ENCODE results near the gene KLHL12.
"Not testable (repeated sequence)": the region's sequence is repeated elsewhere in the genome, so short reads cannot be mapped to it uniquely, and the experiment has no call there.

The KLHL12 gene

DNA sequence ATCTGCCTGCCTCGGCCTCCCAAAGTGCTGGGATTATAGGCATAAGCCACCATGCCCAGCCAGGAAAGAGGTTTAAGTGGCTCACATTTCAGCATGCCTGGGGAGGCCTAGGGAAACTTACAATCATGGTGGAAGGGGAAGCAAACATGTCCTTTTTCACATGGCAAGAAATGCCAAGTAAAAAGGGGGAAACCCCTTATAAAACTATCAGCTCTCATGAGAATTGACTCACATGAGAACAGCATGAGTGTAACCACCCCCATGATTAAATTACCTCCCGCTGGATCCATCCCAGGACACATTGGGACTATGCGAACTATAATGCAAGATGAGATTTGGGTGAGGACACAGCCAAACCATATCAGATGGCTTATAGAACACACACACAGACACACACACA is 8.8 kb upstream of the KLHL12 start:
- Mint-ChIP-seq H3K4me3 (no peak overlapping the region), H3K27ac (no peak overlapping the region), H3K36me3 (peaks cover under 1% of the 10 kb centered on the region), H3K9me3 (peaks cover 3% of the 10 kb centered on the region), H3K27me3 (peaks cover 2% of the 10 kb centered on the region), H3K4me1 (no peaks in the 10 kb centered on the region)
- ATAC-seq (ENCODE audit: low read depth), result no peak
- no peak for DNase-seq (ENCODE audit: low spot score in 2 of 2)

- Mint-ChIP-seq H3K4me1 (no peaks in the 10 kb centered on the region), H3K36me3 (no peaks in the 10 kb centered on the region), H3K27me3 (peaks cover 2% of the 10 kb centered on the region), H3K27ac (no peak overlapping the region), H3K4me3 (no peak overlapping the region), H3K9me3 (peaks cover 3% of the 10 kb centered on the region)
- DNase-seq (ENCODE audit: low spot score in 2 of 2) (no peak), ATAC-seq (ENCODE audit: low read depth) (no peak)
Measured at GRCh38 chr1:202934755-202935154, 7.7 kb upstream of the KLHL12 start.

GRCh38 chr1:202932476-202932875 is 5.4 kb upstream of the KLHL12 start:
- Mint-ChIP-seq H3K4me3 (no peak overlapping the region), H3K9me3 (peaks cover 3% of the 10 kb centered on the region), H3K36me3 (no peaks in the 10 kb centered on the region), H3K27ac (no peak overlapping the region), H3K27me3 (peaks cover 2% of the 10 kb centered on the region), H3K4me1 (no peaks in the 10 kb centered on the region)
- ATAC-seq (ENCODE audit: low read depth) (no peak), DNase-seq (ENCODE audit: low spot score in 2 of 2) (no peak)

DNA sequence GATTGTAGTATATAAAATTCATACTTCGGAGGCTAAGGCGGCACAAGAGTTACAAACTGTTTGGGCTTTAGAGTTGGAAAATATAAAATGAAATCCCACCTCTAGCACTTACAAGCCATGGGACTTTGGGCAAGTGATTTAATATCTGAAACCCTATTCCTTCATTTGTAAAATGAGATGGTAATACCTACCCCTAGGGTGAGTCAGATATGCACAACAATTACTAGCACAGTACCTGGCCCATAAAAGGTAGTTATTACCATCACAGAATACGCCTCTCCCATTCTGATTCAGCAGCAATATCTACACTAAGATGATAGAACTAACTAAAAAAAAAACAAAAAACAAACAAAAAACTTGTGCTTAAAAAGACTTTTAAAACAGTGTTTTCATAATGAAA is 3.5 kb downstream of the KLHL12 start:
- ATAC-seq (ENCODE audit: low read depth) (no peak), DNase-seq (ENCODE audit: low spot score in 2 of 2) (no peak)
- Mint-ChIP-seq H3K27ac (no peak overlapping the region), H3K4me1 (peaks cover 10% of the 10 kb centered on the region), H3K36me3 (peaks cover 6% of the 10 kb centered on the region), H3K27me3 (no peaks in the 10 kb centered on the region), H3K4me3 (no peak overlapping the region), H3K9me3 (no peaks in the 10 kb centered on the region)

DNA sequence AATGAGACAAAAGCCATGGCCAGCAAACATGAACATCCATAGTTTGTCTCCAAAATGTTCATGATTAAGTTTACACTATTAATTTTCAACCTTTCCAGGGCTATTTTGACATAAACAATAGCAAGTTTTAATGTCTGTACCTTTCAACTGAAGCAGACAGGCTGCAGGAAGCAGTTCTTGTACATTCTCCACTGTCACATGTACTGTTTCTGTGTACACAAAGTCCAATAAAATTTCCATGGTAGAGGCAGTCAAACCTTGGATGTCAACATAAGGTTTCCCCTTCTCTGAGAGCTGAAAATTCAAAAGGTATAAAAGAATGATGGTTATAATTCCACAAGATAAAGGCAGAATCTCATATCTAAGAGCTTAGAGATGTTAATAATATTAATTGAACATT is 7.4 kb downstream of the KLHL12 start:
- H3K27me3 Mint-ChIP-seq, result no peaks in the 10 kb centered on the region
- H3K36me3 Mint-ChIP-seq, result peaks cover 10% of the 10 kb centered on the region
- no peaks in the 10 kb centered on the region for H3K9me3 Mint-ChIP-seq
- DNase-seq (ENCODE audit: low spot score in 2 of 2), result no peak
- H3K4me1 Mint-ChIP-seq, result peaks cover 2% of the 10 kb centered on the region
- ATAC-seq (ENCODE audit: low read depth), result no peak
- no peak overlapping the region for H3K27ac Mint-ChIP-seq
- no peak overlapping the region for H3K4me3 Mint-ChIP-seq

GRCh38 chr1:202915146-202915545 is 11.9 kb downstream of the KLHL12 start:
- Mint-ChIP-seq H3K36me3 (peaks cover 39% of the 10 kb centered on the region), H3K27ac (no peak overlapping the region), H3K9me3 (no peaks in the 10 kb centered on the region), H3K4me1 (no peaks in the 10 kb centered on the region), H3K4me3 (no peak overlapping the region), H3K27me3 (no peaks in the 10 kb centered on the region)
- DNase-seq (ENCODE audit: low spot score in 2 of 2) (no peak), ATAC-seq (ENCODE audit: low read depth) (no peak)

- not testable (repeated sequence) for H3K4me1 Mint-ChIP-seq; H3K4me3 Mint-ChIP-seq; ATAC-seq (ENCODE audit: low read depth); DNase-seq (ENCODE audit: low spot score in 2 of 2); H3K27ac Mint-ChIP-seq; H3K9me3 Mint-ChIP-seq; H3K27me3 Mint-ChIP-seq
- H3K36me3 Mint-ChIP-seq, result peaks cover 45% of the 10 kb centered on the region
Measured at GRCh38 chr1:202912476-202912875, 14.6 kb downstream of the KLHL12 start.

DNA sequence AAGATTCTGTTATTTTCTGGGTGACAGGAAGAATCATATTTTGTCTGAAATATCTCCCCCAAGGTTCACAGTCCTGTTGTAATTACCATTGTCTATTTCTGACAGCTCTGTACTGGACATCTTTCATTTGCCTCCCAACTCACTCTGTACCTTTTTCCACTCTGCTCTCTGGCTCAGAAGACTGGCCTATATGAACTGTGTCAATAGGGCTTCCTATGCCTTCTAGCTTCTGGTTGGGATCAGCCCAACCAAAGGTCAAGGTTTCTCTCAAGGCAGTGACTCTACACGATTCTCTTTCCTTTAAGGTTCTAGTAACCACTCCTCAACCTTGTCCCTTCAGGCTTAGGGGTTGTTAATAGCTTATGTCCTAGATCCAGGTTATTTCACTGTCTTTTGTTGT is 17.5 kb downstream of the KLHL12 start:
- Mint-ChIP-seq H3K4me1 (no peaks in the 10 kb centered on the region), H3K27me3 (no peaks in the 10 kb centered on the region), H3K27ac (no peak overlapping the region), H3K36me3 (peaks cover 44% of the 10 kb centered on the region), H3K4me3 (no peak overlapping the region), H3K9me3 (no peaks in the 10 kb centered on the region)
- ATAC-seq (ENCODE audit: low read depth) (no peak), DNase-seq (ENCODE audit: low spot score in 2 of 2) (no peak)

DNA sequence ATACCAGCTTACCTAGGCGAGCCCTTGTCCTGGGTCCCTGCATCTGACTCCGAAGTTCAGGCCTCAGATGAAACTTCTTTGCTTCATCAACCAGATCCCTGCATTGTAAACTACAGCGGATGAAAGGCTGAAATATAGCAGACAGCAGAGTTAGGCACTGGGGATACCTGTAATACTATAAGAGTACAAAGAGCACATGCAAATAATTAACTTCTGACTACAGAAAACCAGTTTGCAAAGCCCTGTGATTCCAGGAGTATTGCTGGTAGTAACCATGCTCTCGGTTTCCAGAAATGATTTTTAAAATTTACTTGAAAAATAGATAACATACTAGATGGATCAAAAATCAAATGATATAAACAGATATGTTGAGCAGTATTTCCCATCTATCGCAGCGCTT is 18.0 kb downstream of the KLHL12 start:
- Mint-ChIP-seq H3K27me3 (no peaks in the 10 kb centered on the region), H3K36me3 (peaks cover 43% of the 10 kb centered on the region), H3K27ac (no peak overlapping the region), H3K4me1 (no peaks in the 10 kb centered on the region), H3K9me3 (no peaks in the 10 kb centered on the region), H3K4me3 (no peak overlapping the region)
- ATAC-seq (ENCODE audit: low read depth), result no peak
- no peak for DNase-seq (ENCODE audit: low spot score in 2 of 2)

GRCh38 chr1:202905331-202905730 is 21.7 kb downstream of the KLHL12 start:
- no peak overlapping the region for H3K27ac Mint-ChIP-seq
- H3K9me3 Mint-ChIP-seq, result no peaks in the 10 kb centered on the region
- DNase-seq (ENCODE audit: low spot score in 2 of 2), result no peak
- no peaks in the 10 kb centered on the region for H3K4me1 Mint-ChIP-seq
- no peak for ATAC-seq (ENCODE audit: low read depth)
- no peaks in the 10 kb centered on the region for H3K27me3 Mint-ChIP-seq
- no peak overlapping the region for H3K4me3 Mint-ChIP-seq
- peaks cover 21% of the 10 kb centered on the region for H3K36me3 Mint-ChIP-seq

DNA sequence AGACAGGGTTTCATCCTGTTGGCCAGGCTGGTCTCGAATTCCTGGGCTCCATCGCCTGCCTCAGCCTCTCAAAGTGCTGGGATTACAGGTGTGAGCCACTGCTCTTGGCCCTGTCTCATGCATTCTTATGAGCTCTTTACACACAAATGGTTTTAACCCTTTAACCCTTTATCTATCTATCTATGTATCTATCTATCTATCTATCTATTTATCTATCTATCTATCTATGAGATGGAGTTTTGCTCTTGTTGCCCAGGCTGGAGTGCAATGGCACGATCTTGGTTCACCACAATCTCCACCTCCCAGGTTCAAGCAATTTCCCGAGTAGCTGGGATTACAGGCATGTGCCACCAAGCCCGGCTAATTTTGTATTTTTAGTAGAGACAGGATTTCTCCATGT is 23.2 kb downstream of the KLHL12 start:
- H3K9me3 Mint-ChIP-seq; H3K4me1 Mint-ChIP-seq; ATAC-seq (ENCODE audit: low read depth); H3K27me3 Mint-ChIP-seq; DNase-seq (ENCODE audit: low spot score in 2 of 2); H3K27ac Mint-ChIP-seq; H3K4me3 Mint-ChIP-seq: not testable (repeated sequence)
- peaks cover 17% of the 10 kb centered on the region for H3K36me3 Mint-ChIP-seq

GRCh38 chr1:202901555-202901954 is 25.5 kb downstream of the KLHL12 start:
- Mint-ChIP-seq H3K4me1 (peaks cover 3% of the 10 kb centered on the region), H3K9me3 (no peaks in the 10 kb centered on the region), H3K36me3 (peaks cover 15% of the 10 kb centered on the region), H3K4me3 (no peak overlapping the region), H3K27ac (no peak overlapping the region), H3K27me3 (no peaks in the 10 kb centered on the region)
- ATAC-seq (ENCODE audit: low read depth) (no peak), DNase-seq (ENCODE audit: low spot score in 2 of 2) (no peak)

- Mint-ChIP-seq H3K27ac (no peak overlapping the region), H3K4me1 (peaks cover 6% of the 10 kb centered on the region), H3K27me3 (no peaks in the 10 kb centered on the region), H3K36me3 (peaks cover 27% of the 10 kb centered on the region), H3K4me3 (no peak overlapping the region), H3K9me3 (no peaks in the 10 kb centered on the region)
- no peak for DNase-seq (ENCODE audit: low spot score in 2 of 2)
- ATAC-seq (ENCODE audit: low read depth), result no peak
Measured at GRCh38 chr1:202892501-202892900, 34.5 kb downstream of the KLHL12 start.

DNA sequence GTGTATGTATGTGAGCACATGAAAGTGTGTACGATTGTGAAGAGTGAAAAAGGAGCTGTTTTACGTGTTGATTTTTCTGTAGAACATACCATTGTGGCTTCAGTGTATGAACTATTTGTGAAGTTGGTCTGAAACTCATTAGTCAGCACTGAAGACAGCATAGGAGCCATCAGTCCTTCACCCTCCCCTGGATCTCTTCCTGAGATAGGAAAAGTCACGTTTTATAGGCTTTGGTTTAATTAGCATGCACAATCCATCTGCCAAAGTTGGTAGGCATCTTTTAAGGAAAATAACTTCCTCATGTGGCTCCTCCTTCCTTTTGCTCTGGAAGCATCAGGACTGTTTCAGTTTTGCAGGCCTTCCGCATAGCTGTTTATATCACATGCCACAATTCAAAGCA is 36.6 kb downstream of the KLHL12 start:
- no peak for ATAC-seq (ENCODE audit: low read depth)
- Mint-ChIP-seq H3K27ac (peak overlapping the region; percentile 84), H3K27me3 (no peaks in the 10 kb centered on the region), H3K4me3 (no peak overlapping the region), H3K36me3 (peaks cover 17% of the 10 kb centered on the region), H3K4me1 (peaks cover 6% of the 10 kb centered on the region), H3K9me3 (no peaks in the 10 kb centered on the region)
- no peak for DNase-seq (ENCODE audit: low spot score in 2 of 2)

DNA sequence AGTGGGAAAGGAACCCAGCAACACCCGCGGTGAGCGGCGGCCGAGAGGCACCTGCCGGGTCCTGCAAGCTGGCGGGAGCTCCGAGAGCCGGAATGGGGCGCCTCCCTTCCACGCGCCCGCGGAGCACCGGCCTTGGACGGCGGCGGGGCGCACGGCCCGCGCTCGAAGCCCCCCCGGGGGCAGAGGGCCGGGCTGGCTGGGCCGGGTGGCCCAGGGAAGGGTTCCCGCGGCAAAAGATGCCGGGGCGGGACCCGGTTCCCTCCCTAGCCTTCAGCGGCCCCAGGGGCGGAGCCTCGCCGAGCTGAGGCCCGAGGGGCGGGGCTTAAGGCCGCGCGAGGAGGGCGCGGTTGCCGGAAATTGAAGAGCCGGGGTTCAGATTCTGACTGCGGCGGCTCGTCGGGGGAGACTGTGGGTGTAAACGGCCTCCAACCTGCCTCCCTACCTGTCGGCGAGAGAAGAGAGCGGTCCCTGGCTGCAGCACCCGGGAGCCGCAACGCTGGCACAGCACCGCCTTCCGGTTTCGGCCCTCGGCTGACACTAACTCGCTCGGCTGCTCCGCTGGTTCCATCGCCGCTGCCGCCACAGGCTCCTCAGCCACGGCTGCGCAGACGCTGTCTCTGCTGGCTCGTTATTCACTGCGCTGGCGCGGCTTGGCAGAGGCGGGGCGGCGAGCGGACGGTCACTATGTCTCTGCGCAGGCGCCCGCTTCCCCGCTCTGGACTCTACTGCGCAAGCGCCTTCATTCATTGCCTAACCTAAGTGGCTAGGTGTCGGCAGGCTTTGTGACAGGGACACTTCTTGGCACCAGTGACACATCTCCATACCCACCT is 38.3 kb downstream of the KLHL12 start, which contains the start of gene RABIF:
Gene RABIF, minus strand, starts transcription at position 619 of the 830 bp plus-strand sequence. Its CDS starts 51 bp downstream, at position 568.
- Mint-ChIP-seq H3K4me3 (peak within 1 kb of the TSS; percentile 91), H3K27ac (peak within 1 kb of the TSS; percentile 84), H3K4me1 (peaks cover 6% of the 10 kb centered on the region), H3K9me3 (no peaks in the 10 kb centered on the region), H3K36me3 (peaks cover 12% of the 10 kb centered on the region), H3K27me3 (no peaks in the 10 kb centered on the region)
- ATAC-seq (ENCODE audit: low read depth) (peak; percentile 89), DNase-seq (ENCODE audit: low spot score in 2 of 2) (peak; percentile 90 to 95)

All from memory B cell (primary cell).